IMR-90 (cell line): ENCODE results near the gene CAMTA1. TPM values are rescaled to one million over a fixed set of nuclear protein-coding genes. Genes with fewer than 3 reads are reported as not detected.

Experiments
- ATAC-seq: fragments of 200-7000 bp; cut with Tn5 transposase; 2 replicates; pipeline ENCODE4 v1.9.1; 2020; ENCODE audit warnings: low read depth, mild to moderate bottlenecking, moderate library complexity
- BruUV-seq: library from RNA; stranded (reverse); fragments of 400-500 nt; replicated peaks from 2 replicates; lab custom pipeline; 2021; lab: Mats Ljungman, UMichigan
- CTCF ChIA-PET: fragments of 300-600 bp; formaldehyde crosslinking; extraction: SDS; loops from one replicate; lab custom pipeline; 2021; ENCODE audit warnings: antibody characterized with exemption; lab: Yijun Ruan, JAX
- POLR2A ChIA-PET: fragments of 300-600 bp; sonication (Branson Sonifier 250); formaldehyde crosslinking; loops from one replicate; lab custom pipeline; 2022; ENCODE audit warnings: antibody characterized with exemption; ENCODE audit not compliant: unreplicated experiment; lab: Charles Lee
- DNase-seq: peaks from one replicate; pipeline ENCODE4 v3.0.0; 2013
- H2AFZ ChIP-seq: replicated peaks from 2 replicates; pipeline ENCODE3; 2013; ENCODE audit warnings: low read length, mild to moderate bottlenecking; ENCODE audit not compliant: poor library complexity
- H2AK5ac ChIP-seq: 2 replicates; pipeline ENCODE4 v1.6.1; 2013; ENCODE audit warnings: low read depth, low read length, inconsistent platforms
- H2AK9ac ChIP-seq: replicated peaks from 2 replicates; pipeline ENCODE3; 2013; ENCODE audit warnings: mild to moderate bottlenecking, low read depth, low read length, moderate library complexity; ENCODE audit not compliant: poor library complexity
- H2BK120ac ChIP-seq: 2 replicates; pipeline ENCODE4 v1.6.1; 2013; ENCODE audit warnings: low read depth, low read length, inconsistent platforms
- H2BK15ac ChIP-seq: 3 replicates; pipeline ENCODE4 v1.6.1; 2013; ENCODE audit warnings: low read depth, low read length, inconsistent platforms
- H2BK20ac ChIP-seq: 2 replicates; pipeline ENCODE4 v1.6.1; 2013; ENCODE audit warnings: low read depth, mild to moderate bottlenecking, inconsistent platforms, low read length, moderate library complexity
- H2BK5ac ChIP-seq: 2 replicates; pipeline ENCODE4 v1.6.1; 2013; ENCODE audit warnings: mild to moderate bottlenecking, low read depth, low read length, inconsistent platforms; ENCODE audit not compliant: poor library complexity, severe bottlenecking
- H3K14ac ChIP-seq: replicated peaks from 2 replicates; pipeline ENCODE4 v1.6.1; 2013; ENCODE audit warnings: low read depth, low read length, inconsistent platforms
- H3K18ac ChIP-seq: 2 replicates; pipeline ENCODE4 v1.6.1; 2013; ENCODE audit warnings: low read depth, low read length, control low read depth
- H3K23ac ChIP-seq: 2 replicates; pipeline ENCODE4 v1.6.1; 2013; ENCODE audit warnings: low read depth, low read length, inconsistent platforms
- H3K27ac ChIP-seq: 2 replicates; pipeline ENCODE4 v1.5.1; 2013; ENCODE audit warnings: mild to moderate bottlenecking, control low read depth, low read length; ENCODE audit not compliant: insufficient read depth
- H3K27me3 ChIP-seq: 2 replicates; pipeline ENCODE4 v1.6.1; 2013; ENCODE audit warnings: low read length; ENCODE audit not compliant: control insufficient read depth, insufficient read depth
- H3K36me3 ChIP-seq: 2 replicates; pipeline ENCODE4 v1.6.1; 2013; ENCODE audit warnings: low read length, mixed read lengths; ENCODE audit not compliant: control insufficient read depth, insufficient read depth
- H3K4ac ChIP-seq: 2 replicates; pipeline ENCODE4 v1.6.1; 2013; ENCODE audit warnings: low read depth, low read length, inconsistent platforms
- H3K4me1 ChIP-seq: 2 replicates; pipeline ENCODE4 v1.6.1; 2013; ENCODE audit warnings: low read length, mixed read lengths; ENCODE audit not compliant: control insufficient read depth, insufficient read depth
- H3K4me2 ChIP-seq: 2 replicates; pipeline ENCODE4 v1.6.1; 2013; ENCODE audit warnings: low read depth, mild to moderate bottlenecking, control low read depth, low read length, moderate library complexity
- H3K4me3 ChIP-seq: 2 replicates; pipeline ENCODE4 v1.5.1; 2013; ENCODE audit warnings: low read depth, mild to moderate bottlenecking, control low read depth, low read length, moderate library complexity; ENCODE audit not compliant: insufficient read depth
- H3K56ac ChIP-seq: 2 replicates; pipeline ENCODE4 v1.6.1; 2013; ENCODE audit warnings: low read length, inconsistent platforms; ENCODE audit not compliant: insufficient read depth; ENCODE audit errors: extremely low read depth
- H3K79me1 ChIP-seq, 2 experiments: 2 replicates each; pipeline ENCODE4 v1.6.1; 2013; ENCODE audit warnings: low read length in 2 of 2, inconsistent platforms in 1 of 2, low read depth in 1 of 2
- H3K9ac ChIP-seq: 2 replicates; pipeline ENCODE4 v1.6.1; 2013; ENCODE audit warnings: low read depth, low read length, control low read depth
- H3K9me1 ChIP-seq: 2 replicates; pipeline ENCODE4 v1.6.1; 2013; ENCODE audit warnings: low read length, inconsistent platforms; ENCODE audit not compliant: insufficient read depth
- H3K9me3 ChIP-seq: 2 replicates; pipeline ENCODE4 v1.6.1; 2013; ENCODE audit warnings: low read length; ENCODE audit not compliant: control insufficient read depth, insufficient read depth
- H4K20me1 ChIP-seq: 2 replicates; pipeline ENCODE4 v1.6.1; 2013; ENCODE audit warnings: low read length, inconsistent platforms; ENCODE audit not compliant: insufficient read depth
- H4K5ac ChIP-seq: 2 replicates; pipeline ENCODE4 v1.6.1; 2013; ENCODE audit warnings: mild to moderate bottlenecking, low read depth, low read length, control low read depth
- H4K8ac ChIP-seq, 2 experiments: 2 replicates each; pipeline ENCODE4 v1.6.1; 2013; ENCODE audit warnings: low read depth in 2 of 2, low read length in 2 of 2, control low read depth in 1 of 2, inconsistent platforms in 1 of 2
- H4K91ac ChIP-seq: 2 replicates; pipeline ENCODE4 v1.6.1; 2013; ENCODE audit warnings: low read depth, low read length, inconsistent platforms; ENCODE audit not compliant: insufficient read depth
- BHLHE40 ChIP-seq: fragments of 150-350 bp; IDR thresholded peaks from 2 replicates; pipeline ENCODE4 v1.6.1; 2016; ENCODE audit warnings: mild to moderate bottlenecking, low read depth, low read length
- CHD1 ChIP-seq: IDR thresholded peaks from 2 replicates; pipeline ENCODE4 v1.6.1; 2012; ENCODE audit warnings: low read depth, low read length, improper control_type of control experiment
- CTCF ChIP-seq: conservative IDR thresholded peaks from 2 replicates; pipeline ENCODE4 v1.5.1; 2012; ENCODE audit warnings: mild to moderate bottlenecking, low read depth, low read length, improper control_type of control experiment
- FOS ChIP-seq: fragments of 150-350 bp; IDR thresholded peaks from 2 replicates; pipeline ENCODE4 v1.6.1; 2016; ENCODE audit warnings: low read depth, low read length
- MAFK ChIP-seq: IDR thresholded peaks from 2 replicates; pipeline ENCODE4 v1.6.1; 2012; ENCODE audit warnings: low read depth, low read length, improper control_type of control experiment
- MAZ ChIP-seq: IDR thresholded peaks from 2 replicates; pipeline ENCODE4 v1.6.1; 2012; ENCODE audit warnings: low read depth, mild to moderate bottlenecking, low read length, improper control_type of control experiment, moderate library complexity, borderline replicate concordance
- MXI1 ChIP-seq: IDR thresholded peaks from 2 replicates; pipeline ENCODE4 v1.6.1; 2012; ENCODE audit warnings: low read depth, mild to moderate bottlenecking, low read length, moderate library complexity, borderline replicate concordance
- POLR2A ChIP-seq: IDR thresholded peaks from 2 replicates; pipeline ENCODE4 v1.6.1; 2012; ENCODE audit warnings: mild to moderate bottlenecking, low read depth, low read length
- RAD21 ChIP-seq: IDR thresholded peaks from 2 replicates; pipeline ENCODE4 v1.6.1; 2012; ENCODE audit warnings: low read length, improper control_type of control experiment
- RCOR1 ChIP-seq: IDR thresholded peaks from 2 replicates; pipeline ENCODE4 v1.6.1; 2012; ENCODE audit warnings: mild to moderate bottlenecking, low read length, improper control_type of control experiment; ENCODE audit not compliant: insufficient replicate concordance
- RFX5 ChIP-seq: IDR thresholded peaks from 2 replicates; pipeline ENCODE4 v1.8.0; 2012; ENCODE audit warnings: low read depth, mild to moderate bottlenecking, low read length, moderate library complexity
- SMC3 ChIP-seq: fragments of 150-350 bp; IDR thresholded peaks from 2 replicates; pipeline ENCODE4 v1.6.1; 2016; ENCODE audit warnings: low read depth, mild to moderate bottlenecking, antibody characterized with exemption, low read length, moderate library complexity
- WGBS, 2 experiments: methylation state at CpG; one replicate each; pipeline versions ENCODE4 v1.1.5 to v1.1.7; 2013; ENCODE audit warnings: missing lambda C conversion rate in 2 of 2; ENCODE audit not compliant: insufficient read length in 1 of 2; ENCODE audit errors: extremely low coverage in 2 of 2; 5-methylcytosine and 5-hydroxymethylcytosine counted together
- dilution Hi-C: fragments of 300-500 bp; cut with HindIII; formaldehyde crosslinking; loops from one replicate; pipeline ENCODE4 v1.14.3; 2018; ENCODE audit warnings: low sequenced_read_pairs; ENCODE audit not compliant: unreplicated experiment
- in situ Hi-C: fragments of 300-500 bp; cut with MboI; formaldehyde crosslinking; loops from 3 replicates; pipeline ENCODE4 v1.14.3; 2019; ENCODE audit warnings: low sequenced_read_pairs, inconsistent platforms, mixed read lengths
- intact Hi-C: fragments of 100-400 bp; cut with micrococcal nuclease; formaldehyde crosslinking; loops from 2 replicates; pipeline ENCODE4 v1.10.0; 2022
- polyA plus RNA-seq, 3 experiments: library from polyadenylated mRNA; depleted of rRNA; stranded (reverse); fragments of >200 nt; gene quantifications; 2 replicates each; pipeline ENCODE4 v1.2.3, GENCODE V29; 2012; ENCODE audit warnings: low replicate concordance in 1 of 3
- total RNA-seq: library from RNA; depleted of rRNA; stranded (reverse); fragments of >200 nt; gene quantifications from 2 replicates; pipeline ENCODE4 v1.2.3, GENCODE V29; 2012
- TF ChIP-seq, protein P1 (sequence below): fragments of 150-350 bp; IDR thresholded peaks from 2 replicates; pipeline ENCODE4 v1.6.1; 2016; ENCODE audit warnings: low read depth, mild to moderate bottlenecking, low read length, moderate library complexity, borderline replicate concordance

The CAMTA1 gene
- total and polyA plus RNA-seq, 2 of the 4 experiments (the other 2 are of a cell fraction) = 35.5 to 74.3 TPM

DNA sequence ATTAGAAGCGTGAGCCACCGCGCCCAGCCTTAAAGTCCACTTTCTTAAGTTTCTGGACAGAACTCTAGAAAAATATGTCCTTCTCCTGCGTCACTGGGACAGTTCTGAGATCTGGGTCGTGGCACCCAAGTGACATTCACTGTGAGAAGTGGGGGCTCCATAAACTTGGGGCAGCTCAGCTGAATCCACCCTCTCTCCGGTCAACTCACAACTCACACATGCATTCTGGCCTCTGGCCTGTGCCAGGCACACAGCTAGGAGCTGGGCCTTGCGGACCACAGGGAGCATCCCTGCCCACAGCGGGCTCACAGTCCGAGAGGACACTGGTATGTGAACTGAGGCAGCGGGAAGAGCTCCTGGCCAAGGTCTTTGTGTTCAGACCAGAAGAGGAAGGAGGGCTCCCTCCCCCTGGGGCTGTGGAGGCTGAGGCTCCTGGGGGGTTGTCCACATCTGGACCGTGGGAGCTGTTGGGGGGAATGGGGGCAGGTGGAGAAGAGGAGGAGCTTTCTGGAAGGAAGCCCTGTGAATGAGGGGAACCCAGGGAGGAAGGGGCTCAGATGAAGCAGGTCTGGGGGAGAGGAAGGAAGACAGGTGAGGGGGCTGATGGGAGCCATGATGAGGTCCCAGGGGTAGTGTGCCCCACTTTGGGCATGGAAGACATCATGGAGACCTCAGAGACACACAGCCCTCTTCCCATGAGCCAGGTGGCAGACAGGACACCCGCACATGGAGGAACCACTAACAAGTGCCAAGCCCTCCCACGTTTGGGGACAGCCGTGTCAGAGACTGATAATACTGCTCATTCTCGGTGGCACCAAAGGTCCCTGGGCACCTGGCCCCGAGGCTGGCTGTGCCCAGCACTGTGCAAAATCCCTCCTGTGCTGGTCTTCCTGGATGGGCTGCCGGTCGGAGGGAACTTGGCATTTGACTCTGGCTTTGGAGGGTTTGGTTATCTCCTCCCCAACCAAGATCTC is 794.9 kb downstream of the CAMTA1 start:
- DNase-seq (no peak), ATAC-seq (no peak)
- Histone ChIP-seq H3K18ac (no peak overlapping the region), H2AK9ac (no peak overlapping the region), H2AFZ (no peak overlapping the region), H3K9ac (no peak overlapping the region), H3K14ac (no peak overlapping the region), H4K5ac (no peak overlapping the region), H2BK20ac (no peak overlapping the region), H3K9me3 (peaks cover 3% of the 10 kb centered on the region; the same call in 1 of the 2 replicates), H4K20me1 (no peaks in the 10 kb centered on the region), H2BK120ac (no peak overlapping the region), H2AK5ac (no peak overlapping the region), H3K4me2 (no peak overlapping the region), H4K8ac (no peak overlapping the region), H3K4ac (no peak overlapping the region), H3K79me1 (no peaks in the 10 kb centered on the region), H3K4me1 (no peaks in the 10 kb centered on the region), H2BK5ac (no peak overlapping the region), H3K27me3 (peaks cover 8% of the 10 kb centered on the region; the same call in 1 of the 2 replicates), H3K4me3 (no peak overlapping the region), H3K36me3 (no peaks in the 10 kb centered on the region), H3K56ac (no peak overlapping the region), H4K91ac (no peak overlapping the region), H3K9me1 (no peaks in the 10 kb centered on the region), H3K27ac (no peak overlapping the region), H3K23ac (no peak overlapping the region), H2BK15ac (no peak overlapping the region)
- TF ChIP-seq CTCF (no peak), POLR2A (no peak), CHD1 (no peak), RAD21 (no peak), SMC3 (no peak), BHLHE40 (no peak), FOS (no peak), RCOR1 (no peak), MAZ (no peak), MAFK (no peak), RFX5 (no peak), MXI1 (no peak)
- TF ChIP-seq, protein P1, sequence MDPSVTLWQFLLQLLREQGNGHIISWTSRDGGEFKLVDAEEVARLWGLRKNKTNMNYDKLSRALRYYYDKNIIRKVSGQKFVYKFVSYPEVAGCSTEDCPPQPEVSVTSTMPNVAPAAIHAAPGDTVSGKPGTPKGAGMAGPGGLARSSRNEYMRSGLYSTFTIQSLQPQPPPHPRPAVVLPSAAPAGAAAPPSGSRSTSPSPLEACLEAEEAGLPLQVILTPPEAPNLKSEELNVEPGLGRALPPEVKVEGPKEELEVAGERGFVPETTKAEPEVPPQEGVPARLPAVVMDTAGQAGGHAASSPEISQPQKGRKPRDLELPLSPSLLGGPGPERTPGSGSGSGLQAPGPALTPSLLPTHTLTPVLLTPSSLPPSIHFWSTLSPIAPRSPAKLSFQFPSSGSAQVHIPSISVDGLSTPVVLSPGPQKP = no peak
- POLR2A ChIA-PET = no interaction called here
- intact Hi-C loops = no loop called here
- CTCF ChIA-PET = no interaction called here
- WGBS, 2 experiments = 85% methylated on average over 9 of the region's 18 CpGs; no CpG with 5 or more reads in 1 of the 2 experiments
- in situ Hi-C loops = no loop called here
- BruUV-seq = no TSS peak
- dilution Hi-C loops = no loop called here
